HG03565 (cell line): ENCODE measurements around the gene RASA4B.

Source experiments
- ATAC-seq: cut with Tn5 transposase; IDR thresholded peaks from one replicate; pipeline ENCODE4 v1.9.1; 2021; ENCODE audit warnings: mild to moderate bottlenecking, moderate library complexity; ENCODE audit not compliant: unreplicated experiment

Gene RASA4B

DNA sequence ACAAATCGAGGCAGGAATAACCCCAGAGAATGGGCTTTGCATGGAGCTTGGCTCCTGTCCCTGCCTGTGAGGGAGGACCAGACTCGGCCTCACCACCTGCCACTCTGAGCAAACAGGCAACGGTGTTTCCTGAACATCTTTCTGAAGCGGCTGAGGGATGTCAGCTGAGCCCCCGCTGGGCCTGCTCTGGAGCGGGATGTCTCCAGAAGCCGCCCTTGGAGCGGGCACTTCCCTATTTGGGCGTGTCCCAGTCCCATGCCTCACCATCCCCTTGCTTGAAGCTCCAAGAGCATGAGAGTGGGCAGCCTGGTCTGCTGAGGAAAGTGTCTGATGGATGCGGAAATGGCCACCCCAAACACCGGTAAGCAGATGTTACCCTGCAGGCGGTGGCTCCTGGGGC lies 63.1 kb downstream of the RASA4B start:
- no peak for ATAC-seq

DNA sequence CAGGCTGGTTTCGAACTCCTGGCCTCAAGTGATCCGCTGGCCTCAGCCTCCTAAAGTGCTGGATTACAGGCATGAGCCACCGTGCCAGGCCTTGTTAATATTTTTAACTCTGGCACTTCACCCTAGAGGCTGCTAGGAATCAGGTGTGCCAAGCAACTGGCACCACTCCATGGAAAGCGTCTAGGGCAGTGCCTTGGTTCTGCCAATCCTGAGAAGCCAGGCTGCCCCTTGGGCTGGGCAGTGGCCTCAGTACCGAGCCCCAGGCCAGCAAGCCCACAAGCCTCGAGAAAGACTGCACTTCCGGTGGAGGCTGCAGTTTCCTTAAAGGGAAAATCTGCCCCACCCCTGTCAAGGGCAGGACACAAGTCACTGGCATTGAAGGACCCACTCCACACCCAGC lies 64.3 kb downstream of the RASA4B start:
- ATAC-seq, result no peak

DNA sequence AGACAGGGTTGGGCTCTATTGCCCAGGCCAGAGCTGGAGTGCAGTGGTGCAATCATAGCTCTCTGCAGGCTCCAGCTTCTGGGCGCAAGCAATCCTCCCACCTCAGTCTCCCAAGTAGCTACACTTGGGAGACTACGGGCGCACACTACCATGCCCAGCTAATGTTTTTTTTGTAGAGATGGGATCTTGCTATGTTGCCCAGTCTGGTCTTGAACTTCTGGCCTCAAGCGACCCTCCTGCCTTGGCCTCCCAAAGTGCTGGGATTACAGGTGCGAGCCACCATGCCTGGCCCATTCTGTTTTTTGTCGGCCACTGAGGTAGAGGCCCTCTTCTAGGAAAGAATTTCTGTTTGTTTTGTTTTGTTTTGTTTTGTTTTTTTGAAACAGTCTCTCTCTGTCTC lies 65.1 kb downstream of the RASA4B start:
- ATAC-seq, result no peak

DNA sequence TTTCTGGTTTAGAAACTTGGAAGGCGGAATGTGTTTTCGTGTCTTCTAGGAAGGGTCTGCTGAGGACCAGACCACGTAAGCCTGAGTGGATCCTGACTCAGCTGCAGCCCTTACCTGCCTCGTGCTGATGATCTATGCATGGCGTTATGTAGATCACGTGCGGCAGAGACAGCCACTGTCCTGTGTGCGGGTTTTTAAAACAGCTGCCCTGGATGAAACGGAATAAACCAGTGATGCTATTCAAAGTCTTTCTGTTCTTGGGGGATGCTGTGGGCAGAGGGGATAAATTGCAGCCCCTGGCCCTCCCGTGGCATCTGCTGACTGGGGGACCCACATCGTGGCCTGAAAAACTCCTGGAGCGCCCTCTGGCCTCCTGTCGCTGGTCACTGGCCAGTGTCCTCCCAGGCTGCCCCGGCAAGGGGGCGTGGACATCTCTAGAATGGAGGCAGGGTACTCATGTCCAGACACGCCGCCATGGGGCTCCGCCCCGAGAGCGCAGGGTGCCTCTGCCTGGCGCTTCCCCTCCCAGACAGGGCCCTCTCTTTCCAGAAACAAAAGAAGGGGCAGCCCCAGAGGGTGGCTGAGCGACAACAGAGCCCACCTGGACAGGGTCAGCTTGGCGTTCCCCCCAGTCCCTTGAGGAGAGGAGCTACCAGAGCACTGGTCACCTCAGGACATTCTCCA lies 66.1 kb downstream of the RASA4B start:
- ATAC-seq, result no peak

DNA sequence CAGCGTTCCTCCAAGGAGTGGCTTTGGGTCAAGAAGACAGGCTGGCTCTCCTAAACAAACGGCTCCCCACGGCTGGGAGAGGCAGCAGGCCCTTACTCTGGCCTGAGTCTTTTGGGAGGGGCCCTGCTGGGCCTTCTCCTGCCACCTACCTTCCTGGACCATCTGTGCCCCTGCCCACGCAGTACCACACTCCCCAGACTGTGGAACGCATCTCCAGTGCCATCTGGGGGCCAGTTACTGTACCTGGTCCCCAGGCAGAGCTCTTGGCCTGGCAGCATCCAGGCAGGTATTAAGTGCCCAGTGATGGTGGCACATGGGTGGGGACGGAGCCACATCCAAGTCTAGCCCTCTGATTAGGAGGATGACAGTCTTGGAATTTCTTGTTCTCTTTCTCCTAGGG lies 67.3 kb downstream of the RASA4B start:
- ATAC-seq, result no peak

DNA sequence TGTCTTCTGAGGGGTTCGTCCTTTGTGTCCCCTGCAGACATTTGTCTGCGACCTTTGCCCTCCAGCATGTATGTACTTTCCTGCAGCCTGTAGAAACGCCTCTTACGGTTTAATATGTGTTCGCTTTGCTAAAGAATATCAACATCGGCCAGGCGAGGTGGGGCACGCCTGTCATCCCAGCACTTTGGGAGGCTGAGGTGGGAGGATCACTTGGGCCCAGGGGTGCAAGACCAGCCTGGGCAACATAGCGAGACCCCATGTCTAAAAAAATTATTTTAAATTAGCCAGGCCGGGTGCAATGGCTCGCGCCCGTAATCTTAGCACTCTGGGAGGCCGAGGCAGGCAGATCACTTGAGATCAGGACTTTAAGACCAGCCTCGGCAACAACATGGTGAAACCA lies 68.4 kb downstream of the RASA4B start:
- no peak for ATAC-seq

DNA sequence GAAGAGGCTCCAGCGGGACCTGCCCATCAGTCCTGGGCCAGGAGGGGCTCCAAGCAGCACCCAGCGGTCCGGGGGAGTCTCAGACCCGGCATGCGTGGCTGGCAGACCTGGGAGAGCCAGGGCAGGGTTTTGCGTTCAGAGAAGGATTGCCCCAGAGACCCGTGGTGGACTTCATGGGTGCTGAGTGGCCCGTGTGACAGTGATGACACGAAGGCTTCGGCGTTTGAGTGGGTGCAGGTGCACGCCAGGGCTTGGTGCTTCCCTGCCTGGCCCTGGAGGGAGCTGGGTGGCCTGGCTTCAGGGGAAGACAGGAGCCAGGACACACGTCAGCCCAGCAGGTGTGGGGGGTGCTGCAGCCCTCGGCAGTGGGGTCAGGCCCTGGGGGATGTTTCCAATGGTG lies 70.3 kb downstream of the RASA4B start:
- no peak for ATAC-seq

DNA sequence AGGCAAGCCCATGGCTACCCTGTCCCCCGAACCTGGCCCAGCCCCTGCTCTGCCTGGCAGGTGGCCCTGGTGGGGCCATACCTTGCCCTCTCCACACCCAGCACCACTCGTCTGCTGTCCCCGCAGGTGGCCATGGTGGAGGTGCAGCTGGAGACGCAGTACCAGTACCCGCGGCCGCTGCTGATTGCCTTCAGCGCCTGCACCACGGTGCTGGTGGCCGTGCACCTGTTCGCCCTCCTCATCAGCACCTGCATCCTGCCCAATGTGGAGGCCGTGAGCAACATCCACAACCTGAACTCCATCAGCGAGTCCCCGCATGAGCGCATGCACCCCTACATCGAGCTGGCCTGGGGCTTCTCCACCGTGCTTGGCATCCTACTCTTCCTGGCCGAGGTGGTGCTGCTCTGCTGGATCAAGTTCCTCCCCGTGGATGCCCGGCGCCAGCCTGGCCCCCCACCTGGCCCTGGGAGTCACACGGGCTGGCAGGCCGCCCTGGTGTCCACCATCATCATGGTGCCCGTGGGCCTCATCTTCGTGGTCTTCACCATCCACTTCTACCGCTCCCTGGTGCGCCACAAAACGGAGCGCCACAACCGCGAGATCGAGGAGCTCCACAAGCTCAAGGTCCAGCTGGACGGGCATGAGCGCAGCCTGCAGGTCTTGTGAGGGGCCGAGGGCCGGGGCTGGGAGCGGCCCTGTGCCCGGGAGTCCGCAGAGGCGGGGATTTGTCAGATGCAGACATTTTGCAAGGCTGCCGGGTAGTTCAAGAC lies 71.0 kb downstream of the RASA4B start:
- ATAC-seq, result no peak

DNA sequence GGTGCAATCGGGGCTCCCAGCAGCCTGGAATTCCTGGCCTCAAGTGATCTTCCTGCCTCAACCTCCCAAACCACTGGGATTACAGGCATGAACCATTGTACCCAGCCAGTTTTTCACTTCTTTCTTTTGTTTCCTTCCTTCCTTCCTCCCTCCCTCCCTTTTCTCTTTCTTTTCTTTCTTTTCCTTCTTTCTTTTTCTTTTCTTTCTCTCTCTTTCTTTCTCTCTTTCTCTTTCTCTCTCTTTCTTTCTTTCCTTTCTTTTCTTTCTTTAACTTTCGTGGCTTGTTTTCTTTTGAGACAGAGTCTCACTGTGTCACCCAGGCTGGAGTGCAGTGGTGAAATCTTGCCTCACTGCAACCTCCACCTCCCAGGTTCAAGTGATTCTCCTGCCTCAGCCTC lies 71.9 kb downstream of the RASA4B start:
- ATAC-seq, result no peak

DNA sequence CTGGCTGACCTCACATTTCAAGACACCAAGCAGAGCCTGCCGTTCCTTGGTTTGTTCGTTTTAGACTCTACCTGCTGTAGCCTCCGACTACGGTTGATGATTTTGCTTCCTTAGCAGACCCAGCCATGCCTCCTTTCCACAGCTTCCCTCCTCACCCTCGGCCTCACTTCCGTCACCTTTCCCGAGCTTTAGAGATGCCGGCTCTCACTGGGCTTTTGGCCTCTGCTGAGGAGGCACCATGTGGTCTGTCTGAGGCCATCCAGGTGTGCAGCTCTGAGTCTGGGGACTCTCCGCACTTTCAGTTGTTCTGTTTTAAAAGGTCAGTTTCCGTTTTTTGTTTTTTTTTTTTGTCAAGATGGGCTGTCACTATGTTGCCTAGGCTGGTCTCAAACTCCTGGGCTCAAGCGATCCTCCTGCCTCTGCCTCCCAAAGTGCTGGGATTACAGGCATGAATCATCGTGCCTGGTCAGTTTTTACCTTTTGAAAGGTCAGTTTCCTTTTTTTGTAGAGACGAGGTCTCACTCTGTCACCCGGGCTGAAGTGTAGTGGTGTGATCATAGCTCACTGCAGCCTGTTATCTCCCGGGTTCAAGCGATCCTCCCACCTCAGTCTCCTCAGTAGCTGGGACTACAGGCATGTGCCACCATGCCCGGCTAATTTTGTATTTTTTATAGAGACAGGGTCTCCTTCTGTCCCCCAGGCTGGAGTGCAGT lies 72.5 kb downstream of the RASA4B start:
- ATAC-seq, result no peak

DNA sequence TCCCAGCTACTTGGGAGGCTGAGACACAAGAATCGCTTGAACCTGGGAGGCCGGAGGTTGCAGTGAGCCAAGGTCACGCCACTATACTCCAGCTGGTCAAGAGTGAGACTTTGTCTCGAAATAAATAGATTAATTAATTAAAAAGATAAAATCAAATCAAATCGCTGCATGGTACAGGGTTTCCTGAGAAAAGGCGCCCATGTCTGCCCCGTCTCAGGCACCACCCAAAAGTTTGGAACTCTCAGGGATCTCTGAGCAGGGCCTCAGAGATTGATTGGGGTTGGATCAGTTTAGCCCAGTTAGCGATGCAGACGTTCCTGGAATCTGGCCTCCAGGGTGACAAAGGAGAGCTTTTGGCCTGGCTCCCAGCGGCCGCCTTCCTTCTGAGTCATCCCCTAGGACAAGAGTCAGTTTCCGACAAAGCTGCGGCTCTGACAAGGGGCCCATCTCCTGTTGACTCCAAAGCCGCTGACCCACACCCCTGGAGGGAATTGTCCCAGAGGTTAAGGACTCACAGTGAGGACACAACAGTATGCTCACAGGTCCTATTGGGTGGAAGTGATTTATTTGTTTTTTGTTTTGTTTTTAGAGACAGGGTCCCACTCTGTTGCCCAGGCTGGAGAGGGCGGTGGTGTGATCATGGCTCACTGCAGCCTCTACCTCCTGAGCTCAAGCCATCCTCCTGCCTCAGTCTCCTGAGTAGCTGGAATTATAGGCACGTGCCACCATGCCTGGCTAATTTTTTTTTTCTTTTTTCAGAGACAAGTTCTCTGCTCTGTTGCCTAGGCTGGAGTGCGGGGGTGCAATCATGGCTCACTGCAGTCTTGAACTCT lies 77.4 kb downstream of the RASA4B start:
- no peak for ATAC-seq

DNA sequence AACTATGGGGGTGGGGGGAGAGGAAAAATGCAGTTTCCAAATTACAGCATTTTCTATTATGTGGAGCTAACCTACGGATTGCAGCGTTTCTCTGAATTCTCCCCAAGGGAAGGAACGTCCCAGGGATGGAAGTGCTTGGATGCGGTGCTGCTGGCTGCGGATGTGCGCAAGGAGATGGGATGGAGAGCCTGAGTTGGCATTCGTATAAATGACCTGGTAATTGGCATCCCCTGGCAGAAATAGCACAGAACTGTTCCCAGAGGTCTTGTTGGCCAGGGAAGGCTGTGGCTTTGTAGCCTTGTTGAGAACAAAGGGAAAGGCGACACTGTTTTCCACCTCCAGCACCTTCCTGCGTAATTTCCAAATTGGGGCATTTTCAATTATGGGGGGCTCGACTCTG lies 81.5 kb downstream of the RASA4B start:
- no peak for ATAC-seq

DNA sequence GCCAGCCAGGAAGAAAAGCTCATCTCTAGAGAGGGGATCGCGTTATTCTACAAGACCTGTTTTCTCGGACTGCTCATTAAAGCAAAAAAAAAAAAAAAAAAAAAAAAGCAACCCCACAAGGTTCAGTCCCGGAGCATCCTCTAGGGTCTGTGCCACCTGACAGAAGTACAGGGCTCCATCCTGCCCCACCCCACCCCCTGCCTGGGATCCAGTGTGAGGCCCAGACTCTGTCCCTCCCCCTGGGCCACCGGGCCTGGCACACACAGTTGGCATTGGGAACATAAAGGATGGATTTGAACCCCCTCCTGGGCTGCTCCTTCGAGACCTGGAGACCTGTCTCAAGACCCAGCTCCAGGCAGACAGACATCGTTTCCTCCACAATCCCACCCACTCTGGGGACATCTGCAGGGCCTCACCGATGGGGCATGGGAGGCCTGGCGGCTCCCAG lies 83.5 kb downstream of the RASA4B start:
- no peak for ATAC-seq

DNA sequence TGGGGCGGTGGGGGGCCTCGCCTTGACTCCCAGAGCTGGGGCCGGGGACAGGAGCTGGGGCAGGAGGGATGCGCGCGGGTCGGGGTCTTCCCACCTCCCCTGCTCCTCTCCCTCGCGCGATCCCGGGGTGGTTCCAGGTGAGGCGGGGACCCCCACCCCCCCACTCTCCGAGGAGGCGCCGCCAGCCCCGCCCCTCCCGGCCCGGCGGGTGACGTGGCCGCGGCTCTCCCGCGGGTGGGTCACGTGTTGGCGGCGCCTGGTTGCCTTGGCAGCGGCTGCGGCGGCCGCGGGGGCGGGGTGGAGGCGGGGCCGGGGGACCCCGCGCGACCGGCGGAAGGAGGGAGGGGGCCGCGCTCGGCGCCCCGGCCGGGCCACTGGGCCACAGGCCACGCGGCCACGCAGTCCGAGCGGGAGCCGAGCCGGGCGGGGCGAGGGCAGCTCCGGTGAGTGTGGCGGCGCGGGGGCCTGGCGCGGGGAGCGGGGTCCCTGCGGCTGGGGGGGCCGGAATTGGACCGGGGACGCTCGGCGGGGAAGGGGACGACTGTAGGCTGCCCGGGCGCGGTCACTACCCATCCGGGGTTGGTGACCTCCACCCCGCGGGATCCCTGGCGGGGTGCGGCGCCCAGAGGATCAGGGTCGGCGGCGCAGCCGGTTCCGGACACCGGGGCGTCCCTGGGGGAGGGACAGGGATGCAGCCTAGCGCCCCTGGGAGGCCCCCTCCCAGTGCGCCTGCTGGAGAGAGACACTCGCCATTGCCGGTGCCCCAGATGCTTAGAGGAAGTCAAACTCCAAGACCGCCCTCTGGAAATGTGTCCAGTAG lies 84.1 kb downstream of the RASA4B start, which contains the start of gene ORAI2:
ORAI2 (plus strand) TSS at position 357 of the 820 bp plus-strand sequence. CDS start 5,382 bp downstream, outside the sequence.
- peak; percentile 47 for ATAC-seq
